Stimulated activated effector memory CD8-positive, alpha-beta T cell treated with anti-CD3 and anti-CD28 coated beads, Interleukin-12 subunit alpha, Interleukin-12 subunit beta, amount 100 ng/mL, for 72 hours (primary cell): ENCODE results near the gene DCAF17.
"Not testable (repeated sequence)": the region's sequence is repeated elsewhere in the genome, so short reads cannot be mapped to it uniquely, and the experiment has no call there.

Experiments
- ATAC-seq: fragments of 150-1000 bp; cut with Tn5 transposase; 2 replicates; pipeline ENCODE4 v1.10.0; 2021
- DNase-seq, 2 donors: peaks; one replicate each; pipeline ENCODE4 v3.0.0; 2021 to 2022; ENCODE audit warnings: low spot score in 2 of 2
- H3K27ac Mint-ChIP-seq: one replicate; pipeline ENCODE4 v1.8.0; 2022; ENCODE audit warnings: mild to moderate bottlenecking, mixed read lengths
- H3K36me3 Mint-ChIP-seq: one replicate; pipeline ENCODE4 v1.8.0; 2022; ENCODE audit warnings: mild to moderate bottlenecking, mixed read lengths
- H3K4me1 Mint-ChIP-seq: one replicate; pipeline ENCODE4 v1.8.0; 2022; ENCODE audit warnings: mixed read lengths
- H3K4me3 Mint-ChIP-seq: one replicate; pipeline ENCODE4 v1.8.0; 2022; ENCODE audit warnings: mild to moderate bottlenecking, mixed read lengths
- H3K9me3 Mint-ChIP-seq: one replicate; pipeline ENCODE4 v1.8.0; 2022; ENCODE audit warnings: mixed read lengths

Gene DCAF17

GRCh38 chr2:171530378-171530777, 96.4 kb downstream of the DCAF17 start:
- no peaks in the 10 kb centered on the region for H3K36me3 Mint-ChIP-seq
- DNase-seq (no peak), ATAC-seq (no peak)
- H3K9me3 Mint-ChIP-seq, result peaks cover 4% of the 10 kb centered on the region
- no peaks in the 10 kb centered on the region for H3K4me1 Mint-ChIP-seq
- H3K27ac Mint-ChIP-seq, result no peak overlapping the region
- H3K4me3 Mint-ChIP-seq, result no peak overlapping the region

- not testable (repeated sequence) for H3K36me3 Mint-ChIP-seq, H3K27ac Mint-ChIP-seq, ATAC-seq, H3K4me1 Mint-ChIP-seq, H3K4me3 Mint-ChIP-seq, H3K9me3 Mint-ChIP-seq
- DNase-seq, result peak in 1 of 2 donors; percentile 2
Measured at GRCh38 chr2:171530859-171531258, 96.8 kb downstream of the DCAF17 start.

GRCh38 chr2:171531291-171531690, 97.3 kb downstream of the DCAF17 start:
- Mint-ChIP-seq H3K4me1 (no peaks in the 10 kb centered on the region), H3K9me3 (peaks cover 4% of the 10 kb centered on the region), H3K4me3 (no peak overlapping the region), H3K27ac (no peak overlapping the region), H3K36me3 (no peaks in the 10 kb centered on the region)
- peak in 1 of 2 donors; percentile 6 for DNase-seq
- ATAC-seq, result no peak

GRCh38 chr2:171531836-171532450, 97.9 kb downstream of the DCAF17 start:
- peaks cover 4% of the 10 kb centered on the region for H3K9me3 Mint-ChIP-seq
- H3K27ac Mint-ChIP-seq, result no peak overlapping the region
- H3K36me3 Mint-ChIP-seq, result no peaks in the 10 kb centered on the region
- H3K4me1 Mint-ChIP-seq, result no peaks in the 10 kb centered on the region
- H3K4me3 Mint-ChIP-seq, result no peak overlapping the region
- peak in 1 of 2 donors; percentile 1 for DNase-seq
- ATAC-seq, result no peak

- peaks cover 4% of the 10 kb centered on the region for H3K9me3 Mint-ChIP-seq
Measured at GRCh38 chr2:171533331-171533730, 99.3 kb downstream of the DCAF17 start.

More at GRCh38 chr2:171533331-171533730, 99.3 kb downstream of the DCAF17 start:
- H3K4me1 Mint-ChIP-seq, result no peaks in the 10 kb centered on the region
- no peak for ATAC-seq
- H3K27ac Mint-ChIP-seq, result no peak overlapping the region
- no peaks in the 10 kb centered on the region for H3K36me3 Mint-ChIP-seq
- no peak for DNase-seq
- no peak overlapping the region for H3K4me3 Mint-ChIP-seq
